Mesodermal cell (in vitro differentiated cells): Measurements from ENCODE around the gene SOCS1.

Source experiments
- H3K27ac ChIP-seq: 2 replicates; pipeline ENCODE4 v1.7.0; 2013; ENCODE audit warnings: mild to moderate bottlenecking, low read depth, low read length, moderate library complexity; ENCODE audit not compliant: severe bottlenecking
- H3K36me3 ChIP-seq: 2 replicates; pipeline ENCODE4 v1.7.1; 2013; ENCODE audit warnings: mild to moderate bottlenecking, low read length, moderate library complexity; ENCODE audit not compliant: control insufficient read depth, insufficient read depth
- H3K4me1 ChIP-seq: one replicate; pipeline ENCODE4 v1.7.1; 2013; ENCODE audit warnings: mild to moderate bottlenecking, low read length; ENCODE audit not compliant: insufficient read depth, control insufficient read depth, poor library complexity, severe bottlenecking
- H3K4me3 ChIP-seq: 2 replicates; pipeline ENCODE4 v1.7.0; 2013; ENCODE audit warnings: low read length, control low read depth, mild to moderate bottlenecking; ENCODE audit not compliant: insufficient read depth, poor library complexity, severe bottlenecking; ENCODE audit errors: extremely low read depth
- H3K9me3 ChIP-seq: 2 replicates; pipeline ENCODE4 v1.7.1; 2013; ENCODE audit warnings: mild to moderate bottlenecking, low read length, moderate library complexity; ENCODE audit not compliant: control insufficient read depth
- WGBS, 2 experiments: methylation state at CpG; one replicate each; pipeline ENCODE4 v1.1.5; 2013; ENCODE audit warnings: missing lambda C conversion rate in 2 of 2; ENCODE audit not compliant: insufficient coverage in 2 of 2; 5-methylcytosine and 5-hydroxymethylcytosine counted together

The SOCS1 gene

DNA sequence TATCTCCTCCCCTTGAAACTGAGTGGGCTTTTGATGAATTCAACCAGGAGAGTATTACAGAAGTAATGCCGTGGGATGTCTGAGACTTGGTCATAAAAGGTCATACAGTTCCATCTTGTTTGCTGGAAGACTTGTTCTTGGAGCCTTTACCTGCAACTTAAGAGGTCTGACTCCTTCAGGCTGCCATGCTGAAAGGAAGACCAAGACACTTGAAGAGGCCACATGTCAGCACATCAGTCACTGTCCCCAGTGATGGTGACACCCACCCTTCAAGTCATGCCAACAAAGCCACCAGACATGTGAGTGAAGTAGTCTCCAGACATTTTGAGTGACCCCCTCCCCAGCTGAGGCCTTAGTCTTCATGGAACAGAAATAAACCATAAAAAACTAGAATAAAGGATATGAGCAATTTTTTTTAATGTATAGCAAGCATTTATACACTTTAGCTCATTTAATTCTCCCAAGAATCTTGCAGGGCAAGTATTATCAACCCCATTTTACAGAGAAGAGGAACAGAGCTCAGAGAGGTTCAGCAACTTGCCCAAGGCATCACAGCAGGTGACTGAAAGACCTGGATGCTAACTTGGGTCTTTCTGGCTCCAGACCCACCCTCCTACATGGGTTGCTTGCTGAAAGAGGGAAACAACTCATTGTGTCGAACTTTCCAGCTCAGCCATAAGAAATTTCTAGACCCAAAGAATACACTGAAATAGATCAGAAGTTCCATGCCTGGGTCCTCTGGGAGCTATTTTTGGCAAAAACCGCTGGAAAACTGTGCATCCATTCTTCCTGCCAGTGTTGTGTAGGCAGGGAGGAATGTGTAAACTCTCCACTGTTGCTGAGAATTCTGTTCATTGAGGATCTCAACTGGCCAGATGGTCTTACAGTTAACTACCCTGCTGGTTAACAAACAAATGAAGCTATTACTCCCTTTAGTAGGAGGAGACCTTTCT, 38.1 kb downstream of the SOCS1 start:
- 83 to 100% methylated on average over 3 of the region's 3 CpGs for WGBS, 2 experiments
- Histone ChIP-seq H3K4me3 (no peak overlapping the region), H3K36me3 (no peaks in the 10 kb centered on the region), H3K9me3 (peaks cover 19% of the 10 kb centered on the region), H3K4me1 (no peaks in the 10 kb centered on the region), H3K27ac (no peak overlapping the region)

DNA sequence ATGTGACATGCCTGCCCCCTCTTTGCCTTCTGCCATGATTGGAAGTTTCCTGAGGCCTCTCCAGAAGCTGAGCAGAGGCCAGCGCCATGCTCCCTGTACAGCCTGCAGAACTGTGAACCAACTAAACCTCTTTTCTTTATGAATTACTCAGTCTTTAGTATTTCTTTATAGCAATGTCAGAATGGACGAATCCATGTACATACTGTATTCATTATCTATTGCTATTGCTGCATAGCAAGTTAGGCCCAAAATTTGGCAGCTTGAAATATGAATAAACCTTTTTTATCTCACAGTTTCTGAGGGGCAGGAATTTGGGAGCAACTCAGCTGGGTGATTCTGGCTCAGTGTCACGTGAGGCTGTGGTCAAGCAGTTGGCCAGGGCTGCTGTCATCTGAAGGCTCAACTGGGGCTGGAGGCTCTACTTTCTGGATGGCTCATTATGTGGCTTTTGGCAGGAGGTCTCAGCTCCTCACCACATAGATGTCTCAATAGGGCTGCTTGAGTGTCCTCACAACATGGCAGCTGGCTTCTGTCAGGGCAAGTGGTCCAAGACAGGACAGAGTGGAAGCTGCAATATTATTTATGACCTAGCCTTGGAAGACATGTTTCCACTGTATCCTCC, 40.0 kb downstream of the SOCS1 start:
- no peaks in the 10 kb centered on the region for H3K36me3 ChIP-seq
- H3K9me3 ChIP-seq, result peaks cover 19% of the 10 kb centered on the region
- no peak overlapping the region for H3K4me3 ChIP-seq
- no peaks in the 10 kb centered on the region for H3K4me1 ChIP-seq
- 80 to 100% methylated on average over 1 of the region's 3 CpGs for WGBS, 2 experiments
- H3K27ac ChIP-seq, result no peak overlapping the region

- WGBS, 2 experiments, result 83 to 88% methylated on average over 1 to 3 of the region's 7 CpGs
- no peak overlapping the region for H3K27ac ChIP-seq
- H3K36me3 ChIP-seq, result no peaks in the 10 kb centered on the region
- H3K4me1 ChIP-seq, result no peaks in the 10 kb centered on the region
- H3K4me3 ChIP-seq, result no peak overlapping the region
- H3K9me3 ChIP-seq, result peaks cover 18% of the 10 kb centered on the region
Observed at GRCh38 chr16:11213799-11214198, 42.2 kb downstream of the SOCS1 start.

GRCh38 chr16:11213373-11213772, 42.6 kb downstream of the SOCS1 start:
- Histone ChIP-seq H3K27ac (no peak overlapping the region), H3K36me3 (no peaks in the 10 kb centered on the region), H3K4me1 (no peaks in the 10 kb centered on the region), H3K4me3 (no peak overlapping the region), H3K9me3 (peaks cover 14% of the 10 kb centered on the region)
- 100% methylated on average over 2 of the region's 5 CpGs; no CpG with 5 or more reads in 1 of the 2 experiments for WGBS, 2 experiments

DNA sequence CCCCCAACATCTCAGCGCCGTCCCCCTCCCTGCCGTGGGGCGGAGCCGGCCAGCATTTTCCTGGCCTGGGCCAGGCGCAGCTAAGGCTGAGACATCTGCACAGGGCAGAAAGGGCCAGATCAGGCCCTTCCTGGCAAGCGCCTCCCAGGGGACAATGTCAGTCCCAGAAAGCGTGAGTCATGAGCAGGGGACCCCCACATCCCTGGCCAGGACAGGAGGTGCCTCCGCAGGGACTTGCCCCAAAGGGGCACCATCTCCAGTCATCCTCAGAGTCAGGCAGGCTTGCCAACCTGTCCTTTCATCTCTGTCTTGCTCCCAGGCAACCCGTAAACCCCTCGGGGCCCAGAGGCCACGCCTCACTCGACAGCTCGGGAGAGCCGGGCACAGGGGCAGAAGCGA, 43.2 kb downstream of the SOCS1 start:
- Histone ChIP-seq H3K9me3 (peaks cover 14% of the 10 kb centered on the region), H3K27ac (no peak overlapping the region), H3K36me3 (no peaks in the 10 kb centered on the region), H3K4me1 (no peaks in the 10 kb centered on the region), H3K4me3 (no peak overlapping the region)
- WGBS, 2 experiments, result 91 to 92% methylated on average over 11 to 16 of the region's 16 CpGs

DNA sequence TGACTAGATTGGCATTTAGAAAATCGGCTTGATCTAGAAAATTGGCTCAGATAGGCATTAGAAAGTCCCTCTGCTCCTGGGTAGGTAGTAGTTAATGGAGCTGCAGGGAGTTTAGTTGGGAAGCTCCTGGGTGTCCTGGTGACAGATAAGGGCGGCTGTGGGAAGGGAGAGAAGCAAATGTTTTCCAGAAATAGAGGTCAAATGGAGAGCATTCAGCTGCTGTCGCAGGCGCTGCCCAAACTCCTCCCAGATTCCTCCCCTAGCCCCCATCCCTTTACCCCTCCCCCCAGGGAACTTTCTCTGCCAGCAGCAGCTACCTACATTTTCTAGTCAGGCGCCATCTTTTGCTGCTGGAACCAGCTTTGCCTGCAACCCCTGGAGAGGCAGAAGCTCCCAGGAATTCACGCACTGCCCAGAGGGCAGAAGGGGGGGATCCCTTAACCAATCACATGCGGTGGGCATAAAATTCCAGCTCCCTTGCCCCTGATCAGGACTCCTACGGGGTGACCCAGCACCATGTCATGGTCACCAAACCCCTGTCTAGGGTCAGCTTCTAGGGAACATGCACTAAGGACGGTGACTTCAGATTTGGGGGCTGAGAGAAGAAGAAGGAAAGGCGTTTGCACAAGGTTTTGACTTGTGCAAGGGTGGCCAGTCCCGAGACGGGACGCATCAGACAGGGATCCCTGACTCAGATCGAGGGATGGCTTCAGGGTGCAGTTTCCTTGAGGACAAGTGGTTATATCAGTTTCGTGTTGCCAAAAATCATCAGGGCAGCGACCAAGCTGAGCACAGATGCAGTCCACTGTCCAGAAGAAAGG, 43.8 kb downstream of the SOCS1 start:
- peaks cover 20% of the 10 kb centered on the region for H3K9me3 ChIP-seq
- H3K36me3 ChIP-seq, result no peaks in the 10 kb centered on the region
- H3K27ac ChIP-seq, result no peak overlapping the region
- H3K4me3 ChIP-seq, result no peak overlapping the region
- no peaks in the 10 kb centered on the region for H3K4me1 ChIP-seq
- 92 to 95% methylated on average over 7 to 16 of the region's 16 CpGs for WGBS, 2 experiments

GRCh38 chr16:11211061-11211976, 44.7 kb downstream of the SOCS1 start:
- no peak overlapping the region for H3K27ac ChIP-seq
- no peak overlapping the region for H3K4me3 ChIP-seq
- 90 to 91% methylated on average over 8 to 16 of the region's 16 CpGs for WGBS, 2 experiments

DNA sequence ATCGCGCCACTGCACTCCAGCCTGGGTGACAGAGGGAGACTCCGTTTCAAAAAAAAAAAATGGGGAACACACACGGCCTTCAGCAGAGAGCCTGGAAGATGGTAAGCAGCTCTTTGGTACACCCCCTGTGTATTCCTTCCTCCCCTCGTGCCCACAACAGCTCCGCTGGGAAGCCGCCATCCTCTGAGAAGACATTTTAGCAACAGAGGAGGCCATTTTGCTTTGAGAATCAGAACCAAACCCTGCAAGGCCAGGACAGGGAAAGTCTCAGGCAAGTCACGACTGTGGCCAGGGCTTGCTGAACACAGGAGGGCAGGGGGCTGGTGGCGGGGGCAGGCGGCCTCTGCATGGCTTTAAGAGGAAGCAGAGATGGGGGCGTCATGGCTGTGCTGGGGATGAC, 45.7 kb downstream of the SOCS1 start:
- peaks cover 7% of the 10 kb centered on the region for H3K4me1 ChIP-seq
- peaks cover 12% of the 10 kb centered on the region for H3K9me3 ChIP-seq
- WGBS, 2 experiments, result 88 to 91% methylated on average over 8 to 11 of the region's 11 CpGs
- H3K36me3 ChIP-seq, result no peaks in the 10 kb centered on the region
- H3K4me3 ChIP-seq, result no peak overlapping the region
- H3K27ac ChIP-seq, result no peak overlapping the region

More at GRCh38 chr16:11211061-11211976, 44.7 kb downstream of the SOCS1 start:
- peaks cover 19% of the 10 kb centered on the region for H3K9me3 ChIP-seq
- H3K36me3 ChIP-seq, result no peaks in the 10 kb centered on the region
- H3K4me1 ChIP-seq, result no peaks in the 10 kb centered on the region

- H3K9me3 ChIP-seq, result peaks cover 12% of the 10 kb centered on the region
- 91 to 95% methylated on average over 6 to 8 of the region's 9 CpGs for WGBS, 2 experiments
- H3K4me3 ChIP-seq, result no peak overlapping the region
- peaks cover 7% of the 10 kb centered on the region for H3K4me1 ChIP-seq
- H3K36me3 ChIP-seq, result no peaks in the 10 kb centered on the region
- no peak overlapping the region for H3K27ac ChIP-seq
Observed at GRCh38 chr16:11208916-11209665, 46.9 kb downstream of the SOCS1 start.
